SK-N-MC (cell line): Measurements from ENCODE around the gene ZNF79.

Source experiments
- DNase-seq: peaks from one replicate; pipeline ENCODE4 v3.0.0-alpha.2; 2011; ENCODE audit warnings: low read depth, low spot score
- H3K27ac ChIP-seq: fragments of 200-600 bp; sonication (generic); 2 replicates; pipeline ENCODE4 v1.5.1; 2016; ENCODE audit warnings: mixed run types
- H3K36me3 ChIP-seq: fragments of 200-600 bp; sonication (generic); 2 replicates; pipeline ENCODE4 v1.6.1; 2017; ENCODE audit warnings: antibody characterized with exemption, low read length, mixed read lengths; ENCODE audit not compliant: insufficient read depth
- H3K4me3 ChIP-seq: fragments of 200-600 bp; sonication (generic); 2 replicates; pipeline ENCODE4 v1.5.1; 2016
- H3K9ac ChIP-seq: fragments of 200-600 bp; sonication (generic); 2 replicates; pipeline ENCODE4 v1.8.0; 2017; ENCODE audit warnings: mixed run types, mixed read lengths; ENCODE audit not compliant: insufficient read length
- H3K9me3 ChIP-seq: fragments of 200-600 bp; sonication (generic); 2 replicates; pipeline ENCODE4 v1.6.1; 2017; ENCODE audit warnings: low read depth, mild to moderate bottlenecking, antibody characterized with exemption, low read length, moderate library complexity, mixed read lengths
- EZH2 ChIP-seq: fragments of 200-600 bp; sonication (generic); IDR thresholded peaks from one replicate; pipeline ENCODE4 v1.6.1; 2017; ENCODE audit warnings: antibody characterized with exemption
- FOXP2 ChIP-seq: optimal IDR thresholded peaks from 2 replicates; pipeline ENCODE3; 2011; ENCODE audit warnings: mild to moderate bottlenecking, moderate library complexity; ENCODE audit not compliant: insufficient read depth; ENCODE audit errors: extremely low read length, control extremely low read depth
- POLR2AphosphoS5 ChIP-seq: IDR thresholded peaks from 2 replicates; pipeline ENCODE4 v1.6.1; 2012; ENCODE audit warnings: mild to moderate bottlenecking, low read depth, low read length, borderline replicate concordance

The ZNF79 gene

DNA sequence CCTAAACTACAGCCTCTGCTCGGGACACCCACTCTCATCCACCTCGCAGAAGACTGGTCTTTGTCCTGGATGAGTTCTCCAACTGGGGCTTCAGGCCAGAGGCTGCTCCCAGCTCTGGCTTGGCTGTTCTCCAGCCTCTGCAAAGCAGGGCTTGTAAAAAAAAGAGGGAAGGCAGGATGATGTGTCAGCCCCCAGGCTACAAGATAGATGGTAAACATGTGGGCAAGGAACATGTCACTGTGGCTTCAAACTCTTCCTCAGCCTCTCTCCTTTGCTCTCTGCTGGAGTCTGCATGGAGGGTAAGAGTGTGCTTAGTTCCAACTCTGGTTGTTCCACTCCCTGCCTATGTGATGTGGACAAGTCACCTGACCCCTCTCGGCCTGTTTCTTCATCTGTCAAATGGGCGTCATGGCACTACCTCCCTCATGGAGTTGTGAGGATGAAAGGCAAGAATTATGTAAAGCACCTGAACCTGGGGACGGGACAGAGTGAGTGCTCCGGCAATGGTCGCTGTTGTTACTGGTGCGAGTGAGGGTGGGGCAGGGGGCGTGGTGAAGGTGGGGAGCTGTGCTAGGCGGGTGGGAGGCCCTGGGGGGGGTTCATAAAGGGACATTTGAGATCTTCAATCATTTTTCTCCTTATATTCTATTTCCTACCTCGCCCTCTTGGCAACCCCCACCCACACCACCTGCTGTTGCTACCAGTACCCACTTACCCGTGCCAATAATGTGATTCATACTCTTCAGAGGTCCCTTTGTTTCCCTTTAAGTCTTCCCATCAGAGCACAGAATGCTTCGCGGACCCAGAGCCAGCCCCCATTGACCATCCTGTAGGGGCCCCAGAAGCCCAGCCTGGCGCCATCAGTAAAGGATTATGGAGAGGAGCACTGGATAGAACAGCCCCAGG is 6.8 kb upstream of the ZNF79 start:
- Histone ChIP-seq H3K9ac (no peak overlapping the region), H3K27ac (no peak overlapping the region), H3K9me3 (no peaks in the 10 kb centered on the region), H3K4me3 (peak overlapping the region; percentile 25; the same call in 1 of the 2 replicates), H3K36me3 (no peaks in the 10 kb centered on the region)
- DNase-seq = peak; percentile 32
- TF ChIP-seq EZH2 = no peak
- TF ChIP-seq POLR2AphosphoS5 = no peak
- TF ChIP-seq FOXP2 = no peak

DNA sequence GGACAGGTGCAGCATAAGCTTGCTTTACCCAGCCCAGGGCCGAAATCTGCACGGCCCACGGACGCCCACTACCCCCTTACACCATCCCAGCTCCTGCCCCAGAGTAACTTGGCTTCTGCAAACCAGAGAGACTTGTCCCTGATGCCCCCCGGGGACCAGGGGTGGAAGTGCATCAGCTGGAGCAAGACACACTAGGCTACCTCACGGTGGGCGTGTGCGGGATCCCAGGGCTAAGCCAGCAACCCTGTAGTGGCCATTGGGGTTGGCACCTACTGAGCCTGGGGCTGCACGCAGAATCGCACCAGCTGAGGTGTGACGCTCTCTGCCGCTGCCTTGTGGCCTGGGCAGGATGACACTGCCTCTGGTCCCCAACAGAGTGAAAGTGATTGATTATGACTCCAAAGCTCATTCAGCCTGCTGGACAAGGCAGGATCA is 6.1 kb upstream of the ZNF79 start:
- no peak for TF ChIP-seq FOXP2
- TF ChIP-seq POLR2AphosphoS5 = no peak
- TF ChIP-seq EZH2 = no peak
- Histone ChIP-seq H3K4me3 (no peak overlapping the region), H3K9ac (no peak overlapping the region), H3K27ac (no peak overlapping the region), H3K9me3 (no peaks in the 10 kb centered on the region), H3K36me3 (no peaks in the 10 kb centered on the region)
- no peak for DNase-seq

DNA sequence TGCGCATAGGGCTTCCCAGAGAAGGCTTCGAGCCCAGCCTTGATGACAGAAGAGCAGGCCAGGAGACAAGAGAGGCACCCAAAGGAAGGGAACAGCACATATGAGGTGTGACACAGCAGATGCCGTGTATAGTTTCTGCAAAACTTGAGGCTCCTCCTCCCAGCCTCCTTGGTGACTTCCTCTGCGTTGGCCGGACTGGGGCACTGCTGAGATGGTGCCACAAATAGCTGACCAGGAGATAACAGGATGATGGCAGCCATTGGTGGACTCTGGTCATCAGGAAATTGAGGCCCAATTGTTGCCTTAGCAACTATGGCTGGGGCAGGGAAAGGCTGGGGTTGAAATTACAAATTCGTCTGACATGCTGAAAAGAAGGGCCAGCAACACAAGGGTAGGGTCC is 4.8 kb upstream of the ZNF79 start:
- Histone ChIP-seq H3K4me3 (peak overlapping the region; percentile 54), H3K9me3 (no peaks in the 10 kb centered on the region), H3K27ac (no peak overlapping the region), H3K36me3 (no peaks in the 10 kb centered on the region), H3K9ac (peak overlapping the region; percentile 47)
- no peak for DNase-seq
- TF ChIP-seq FOXP2 (no peak), EZH2 (no peak), POLR2AphosphoS5 (no peak)

DNA sequence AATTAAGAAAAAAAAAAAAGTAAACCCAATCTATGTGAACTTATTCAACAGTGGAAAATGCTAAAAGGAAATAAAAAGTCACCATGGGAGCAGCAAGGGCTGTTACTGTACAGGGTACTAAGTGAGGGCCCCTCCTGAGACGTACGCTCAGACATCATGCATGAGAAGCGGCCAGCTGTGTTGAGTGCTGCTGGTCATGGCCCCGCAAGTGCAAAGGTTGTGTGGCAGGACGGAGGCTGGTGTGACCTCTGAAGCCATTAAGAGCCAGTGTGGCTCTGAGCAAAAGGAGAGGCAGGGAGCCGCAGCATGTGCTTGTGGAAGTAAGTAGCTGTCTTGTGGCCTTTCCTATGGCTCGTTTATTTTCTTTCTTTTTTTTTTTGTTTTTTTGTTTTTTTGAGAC is 3.1 kb upstream of the ZNF79 start:
- Histone ChIP-seq H3K4me3 (no peak overlapping the region), H3K9ac (no peak overlapping the region), H3K9me3 (no peaks in the 10 kb centered on the region), H3K36me3 (no peaks in the 10 kb centered on the region), H3K27ac (no peak overlapping the region)
- no peak for TF ChIP-seq FOXP2
- no peak for TF ChIP-seq POLR2AphosphoS5
- TF ChIP-seq EZH2 = no peak
- no peak for DNase-seq

DNA sequence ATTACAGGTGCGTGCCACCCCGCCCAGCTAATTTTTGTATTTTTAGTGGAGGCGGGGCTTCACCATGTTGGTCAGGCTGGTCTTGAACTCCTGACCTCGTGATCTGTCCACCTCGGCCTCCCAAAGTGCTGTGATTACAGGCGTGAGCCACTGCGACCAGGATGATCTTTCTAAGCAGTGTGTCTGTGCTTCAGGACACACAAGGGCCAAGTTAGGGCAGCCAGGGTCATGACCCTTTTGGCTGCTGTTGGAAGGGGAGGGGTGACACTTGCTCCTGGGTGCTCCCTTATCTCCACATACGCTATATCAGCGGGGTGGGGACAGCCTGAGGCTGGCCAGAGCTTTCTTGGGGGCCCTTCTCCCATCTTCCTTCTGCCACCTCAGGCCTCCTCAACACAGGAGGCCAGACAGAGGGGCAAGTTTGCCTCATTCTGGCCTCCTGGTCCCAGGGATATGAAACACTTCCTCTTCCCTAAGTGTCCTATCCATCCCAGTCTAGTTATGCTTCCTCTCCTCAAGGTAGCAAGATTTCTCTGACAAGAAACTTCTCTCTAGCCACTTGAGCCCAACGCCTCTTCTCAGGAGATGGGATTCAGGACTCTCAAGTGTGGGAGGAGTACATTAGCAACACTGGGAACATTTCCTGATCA is 1.9 kb upstream of the ZNF79 start:
- H3K27ac ChIP-seq = no peak overlapping the region
- no peaks in the 10 kb centered on the region for H3K9me3 ChIP-seq
- 0 out of 2 replicates have a peak, but pooled peaks cover 2% of the 10 kb centered on the region for H3K36me3 ChIP-seq
- TF ChIP-seq EZH2 (no peak), FOXP2 (no peak), POLR2AphosphoS5 (no peak)
- DNase-seq = no peak
- no peak overlapping the region for H3K9ac ChIP-seq
- no peak overlapping the region; the same call in 1 of the 2 replicates for H3K4me3 ChIP-seq

DNA sequence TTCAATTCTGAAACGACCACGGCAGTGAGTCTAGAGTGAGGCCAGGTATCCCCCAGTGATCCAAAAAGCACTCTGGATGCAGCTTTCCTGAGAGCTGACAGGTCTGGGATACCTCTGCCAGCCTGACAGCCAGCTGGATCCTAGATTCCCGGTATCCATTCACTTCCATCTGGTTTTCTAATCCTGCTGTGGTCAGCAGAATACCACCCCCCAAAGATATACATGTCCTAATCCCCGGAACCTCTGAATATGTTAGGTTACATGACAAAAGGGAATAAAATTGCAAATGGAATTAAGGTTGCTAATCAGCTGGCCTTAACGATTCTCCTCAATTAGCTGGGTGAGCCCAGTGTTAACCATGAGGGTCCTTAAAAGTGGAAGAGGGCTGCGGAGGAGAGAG is 1.4 kb upstream of the ZNF79 start:
- DNase-seq = no peak
- Histone ChIP-seq H3K27ac (no peak overlapping the region), H3K9me3 (no peaks in the 10 kb centered on the region), H3K4me3 (peak overlapping the region; percentile 92), H3K9ac (peak overlapping the region; percentile 94), H3K36me3 (0 out of 2 replicates have a peak, but pooled peaks cover 2% of the 10 kb centered on the region)
- no peak for TF ChIP-seq EZH2
- TF ChIP-seq FOXP2 = no peak
- TF ChIP-seq POLR2AphosphoS5 = no peak

DNA sequence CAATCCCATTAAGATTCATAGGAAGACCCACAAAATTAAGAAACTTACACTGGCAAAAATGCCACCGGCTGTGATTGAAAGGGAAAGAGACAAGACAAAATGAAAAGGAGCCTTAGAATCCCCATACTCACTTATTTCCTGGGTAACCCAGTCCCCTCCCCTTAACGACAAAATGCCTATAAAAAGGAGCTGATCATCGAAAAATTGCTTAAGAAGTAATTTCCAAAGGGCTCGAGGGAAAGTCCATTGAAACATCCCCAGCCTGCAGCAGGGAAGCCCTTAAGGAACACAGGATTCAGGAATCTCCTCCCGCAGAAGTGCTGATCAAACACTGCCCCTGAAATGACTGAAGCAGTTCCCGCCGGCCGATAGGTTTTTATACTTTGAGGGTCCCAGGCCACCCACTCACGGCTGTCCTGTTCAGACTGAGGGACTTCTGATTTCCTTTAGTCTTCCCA is 677 bp upstream of the ZNF79 start:
- peak overlapping the region; percentile 90 for H3K27ac ChIP-seq
- no peaks in the 10 kb centered on the region for H3K9me3 ChIP-seq
- H3K9ac ChIP-seq = peak overlapping the region; percentile 94
- H3K36me3 ChIP-seq = peaks cover 5% of the 10 kb centered on the region
- no peak for TF ChIP-seq EZH2
- no peak for TF ChIP-seq FOXP2
- no peak for TF ChIP-seq POLR2AphosphoS5
- H3K4me3 ChIP-seq = peak overlapping the region; percentile 92
- DNase-seq = no peak

DNA sequence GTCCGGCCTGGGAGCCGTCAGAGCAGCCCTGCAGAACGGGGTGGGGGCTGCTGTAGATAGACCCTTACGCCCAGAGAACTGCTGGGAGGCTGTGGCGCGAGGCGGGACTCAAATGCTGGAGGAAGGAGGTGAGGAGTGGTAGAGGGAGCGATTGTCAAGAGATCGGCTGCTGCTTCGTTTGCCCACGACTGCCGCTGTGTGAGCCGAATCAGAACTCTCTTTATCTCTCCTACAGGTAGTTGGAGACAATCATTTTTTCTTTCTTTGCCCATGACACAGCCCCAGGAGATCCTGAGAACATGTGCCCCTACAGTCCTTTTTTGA is 456 bp downstream of the ZNF79 start:
- TF ChIP-seq EZH2 = no peak
- TF ChIP-seq FOXP2 = no peak
- no peak for TF ChIP-seq POLR2AphosphoS5
- peak overlapping the region; percentile 90 for H3K27ac ChIP-seq

More for the DNA sequence above, 456 bp downstream of the ZNF79 start:
- no peaks in the 10 kb centered on the region for H3K9me3 ChIP-seq
- peaks cover 14% of the 10 kb centered on the region for H3K36me3 ChIP-seq
- no peak for DNase-seq
- H3K4me3 ChIP-seq = peak overlapping the region; percentile 92
- peak overlapping the region; percentile 94 for H3K9ac ChIP-seq
